Measurements from ENCODE around the gene LCN12.

The LCN12 gene

GRCh38 chr9:136982232-136983051 is 30.4 kb downstream of the LCN12 start, which contains the start of gene LCNL1:
Gene LCNL1, plus strand, starts transcription at chr9:136982993. Its CDS starts 594 bp downstream, at chr9:136983587.
- TF ChIP-seq, protein P1, sequence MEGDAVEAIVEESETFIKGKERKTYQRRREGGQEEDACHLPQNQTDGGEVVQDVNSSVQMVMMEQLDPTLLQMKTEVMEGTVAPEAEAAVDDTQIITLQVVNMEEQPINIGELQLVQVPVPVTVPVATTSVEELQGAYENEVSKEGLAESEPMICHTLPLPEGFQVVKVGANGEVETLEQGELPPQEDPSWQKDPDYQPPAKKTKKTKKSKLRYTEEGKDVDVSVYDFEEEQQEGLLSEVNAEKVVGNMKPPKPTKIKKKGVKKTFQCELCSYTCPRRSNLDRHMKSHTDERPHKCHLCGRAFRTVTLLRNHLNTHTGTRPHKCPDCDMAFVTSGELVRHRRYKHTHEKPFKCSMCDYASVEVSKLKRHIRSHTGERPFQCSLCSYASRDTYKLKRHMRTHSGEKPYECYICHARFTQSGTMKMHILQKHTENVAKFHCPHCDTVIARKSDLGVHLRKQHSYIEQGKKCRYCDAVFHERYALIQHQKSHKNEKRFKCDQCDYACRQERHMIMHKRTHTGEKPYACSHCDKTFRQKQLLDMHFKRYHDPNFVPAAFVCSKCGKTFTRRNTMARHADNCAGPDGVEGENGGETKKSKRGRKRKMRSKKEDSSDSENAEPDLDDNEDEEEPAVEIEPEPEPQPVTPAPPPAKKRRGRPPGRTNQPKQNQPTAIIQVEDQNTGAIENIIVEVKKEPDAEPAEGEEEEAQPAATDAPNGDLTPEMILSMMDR (IDR thresholded peaks at IDR 0.05; ENCODE audit: low read depth, low read length) = no peak
- no peak within 1 kb of the TSS for H3K4me3 ChIP-seq (ENCODE audit: low read depth, low read length)
- H3K27me3 ChIP-seq (ENCODE audit: insufficient read depth, low read depth, severe bottlenecking) = no peaks in the 10 kb centered on the region
- no peaks in the 10 kb centered on the region for H3K36me3 ChIP-seq
- no peaks in the 10 kb centered on the region for H3K9me3 ChIP-seq (ENCODE audit: severe bottlenecking)
- peak within 1 kb of the TSS; percentile 59 for H3K27ac ChIP-seq
- no peak for DNase-seq

DNA sequence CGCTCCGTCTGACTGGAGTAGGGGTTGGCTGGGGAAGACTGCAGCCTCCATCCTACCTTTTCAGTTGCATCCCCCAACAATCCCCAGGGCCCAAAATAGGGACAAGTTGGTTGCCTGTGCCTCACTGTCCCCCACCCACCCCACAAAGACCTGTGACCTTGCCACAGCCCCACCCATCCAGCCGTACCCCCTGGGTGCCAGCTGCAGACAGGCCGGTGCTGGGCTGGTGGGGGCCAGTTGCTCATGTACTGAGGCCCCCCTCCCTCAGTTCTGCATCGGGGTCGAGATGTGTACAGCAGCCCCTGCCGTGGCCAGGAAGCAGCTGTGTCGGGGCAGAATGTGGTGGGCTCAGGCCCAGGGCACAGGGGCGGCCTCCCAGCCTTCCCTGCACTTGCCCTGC is 31.1 kb downstream of the LCN12 start:
- TF ChIP-seq, protein P1 (IDR thresholded peaks at IDR 0.05; ENCODE audit: low read depth, low read length) = no peak
- no peaks in the 10 kb centered on the region for H3K27me3 ChIP-seq (ENCODE audit: insufficient read depth, low read depth, severe bottlenecking)
- H3K36me3 ChIP-seq = no peaks in the 10 kb centered on the region
- H3K9me3 ChIP-seq (ENCODE audit: severe bottlenecking) = no peaks in the 10 kb centered on the region
- DNase-seq = no peak
- no peak overlapping the region for H3K4me3 ChIP-seq (ENCODE audit: low read depth, low read length)
- H3K27ac ChIP-seq = no peak overlapping the region; the same call in 1 of the 2 replicates

DNA sequence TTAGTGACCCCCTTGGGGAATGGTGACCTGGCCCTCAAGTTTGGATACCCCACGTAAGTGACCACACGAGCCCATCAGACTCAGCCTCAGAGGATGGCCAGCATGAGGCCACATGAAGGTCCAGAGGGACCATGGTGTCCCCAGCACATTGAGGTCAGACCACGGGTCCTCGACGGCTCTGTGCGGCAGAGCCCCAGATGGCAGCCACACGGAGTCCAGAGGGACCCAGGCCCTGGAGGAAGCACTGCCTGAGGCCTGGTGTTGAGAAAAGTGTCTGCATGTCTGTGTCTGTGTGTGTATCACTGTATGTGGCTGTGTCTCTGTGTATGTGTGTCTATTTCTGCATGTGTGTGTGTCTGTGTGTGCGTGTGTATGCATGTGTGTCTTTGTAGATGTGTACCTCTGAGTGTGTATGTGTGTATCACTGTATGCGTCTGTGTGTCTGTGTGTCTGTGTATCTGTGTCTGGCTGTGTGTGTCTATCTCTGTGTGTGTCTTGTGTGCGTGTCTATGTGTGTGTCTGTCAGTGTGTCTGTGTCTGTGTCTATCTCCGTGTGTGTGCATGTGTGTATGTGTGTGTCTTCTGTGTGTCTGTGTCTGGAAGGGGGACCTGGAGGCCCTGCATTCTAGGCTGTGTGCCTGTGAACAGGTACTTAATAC is 31.7 kb downstream of the LCN12 start:
- Histone ChIP-seq H3K27ac (no peak overlapping the region; the same call in 1 of the 2 replicates), H3K27me3 (ENCODE audit: insufficient read depth, low read depth, severe bottlenecking) (no peaks in the 10 kb centered on the region), H3K4me3 (ENCODE audit: low read depth, low read length) (no peak overlapping the region), H3K9me3 (ENCODE audit: severe bottlenecking) (no peaks in the 10 kb centered on the region), H3K36me3 (no peaks in the 10 kb centered on the region)
- DNase-seq = no peak
- TF ChIP-seq, protein P1 (IDR thresholded peaks at IDR 0.05; ENCODE audit: low read depth, low read length) = no peak

GRCh38 chr9:136984464-136985026 is 32.5 kb downstream of the LCN12 start:
- Histone ChIP-seq H3K4me3 (ENCODE audit: low read depth, low read length) (no peak overlapping the region), H3K9me3 (ENCODE audit: severe bottlenecking) (no peaks in the 10 kb centered on the region), H3K27ac (no peak overlapping the region), H3K27me3 (ENCODE audit: insufficient read depth, low read depth, severe bottlenecking) (no peaks in the 10 kb centered on the region), H3K36me3 (no peaks in the 10 kb centered on the region)
- TF ChIP-seq, protein P1 (IDR thresholded peaks at IDR 0.05; ENCODE audit: low read depth, low read length) = no peak
- DNase-seq = no peak

- Histone ChIP-seq H3K4me3 (ENCODE audit: low read depth, low read length) (no peak overlapping the region), H3K9me3 (ENCODE audit: severe bottlenecking) (no peaks in the 10 kb centered on the region), H3K36me3 (no peaks in the 10 kb centered on the region), H3K27ac (no peak overlapping the region), H3K27me3 (ENCODE audit: insufficient read depth, low read depth, severe bottlenecking) (no peaks in the 10 kb centered on the region)
- TF ChIP-seq, protein P1 (IDR thresholded peaks at IDR 0.05; ENCODE audit: low read depth, low read length) = no peak
- no peak for DNase-seq
These were observed 33.0 kb downstream of the LCN12 start for GRCh38 chr9:136985027-136985602.

Measured in WERI-Rb-1 (cell line).